ENCODE results near the gene OPCML. TPM values are rescaled to one million over a fixed set of nuclear protein-coding genes. Genes with fewer than 3 reads are reported as not detected.

Gene OPCML
- total RNA-seq, 4 donors from 2014 or later: not detected

- Histone ChIP-seq H3K4me3 (no peak overlapping the region), H3K4me1 (no peaks in the 10 kb centered on the region), H3K27me3 (no peaks in the 10 kb centered on the region), H3K9me3 (no peaks in the 10 kb centered on the region), H3K27ac (no peak overlapping the region), H3K36me3 (no peaks in the 10 kb centered on the region)
- 87 to 90% methylated on average over 1 of the region's 1 CpG for WGBS, 2 donors (ENCODE audit: low coverage in 1 of 2)
- DNase-seq: no peak
- TF ChIP-seq EP300 (IDR thresholded peaks at IDR 0.05; ENCODE audit: low read depth) (no peak), POLR2AphosphoS5 (IDR thresholded peaks at IDR 0.05) (no peak), POLR2A (IDR thresholded peaks at IDR 0.05) (no peak), CTCF (IDR thresholded peaks at IDR 0.05) (no peak)
- in situ Hi-C loops (cut with MboI; ENCODE audit: low pct_ligation_motif_present in 1 of 4, low pct_unique_long_range_greater_than_20kb in 1 of 4, low sequenced_read_pairs in 3 of 4) (no loop called here), intact Hi-C loops (cut with DNase I; ENCODE audit: low total_unique reads) (no loop called here)
These were observed 714.9 kb downstream of the OPCML start for GRCh38 chr11:132817387-132817786.

DNA sequence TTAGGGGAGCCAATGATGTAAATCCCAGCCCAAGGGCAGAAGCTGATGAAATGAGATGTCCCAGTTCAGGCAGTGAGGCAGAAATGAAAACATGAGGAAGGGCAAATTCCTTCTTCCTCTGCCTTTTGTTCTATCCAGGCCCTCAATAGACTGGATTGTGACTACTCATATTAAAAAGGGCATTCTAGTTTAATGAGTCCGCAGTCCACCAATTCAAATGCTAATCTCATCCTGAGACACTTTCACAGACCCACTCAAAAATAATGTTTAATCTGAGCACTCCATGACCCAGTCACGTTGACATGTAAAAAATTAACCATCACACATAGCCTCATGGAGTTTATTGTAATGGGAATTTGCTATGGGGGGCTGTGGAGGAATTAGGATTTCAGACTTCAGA lies 717.9 kb downstream of the OPCML start:
- H3K27ac ChIP-seq: no peak overlapping the region
- H3K36me3 ChIP-seq: no peaks in the 10 kb centered on the region
- H3K9me3 ChIP-seq: no peaks in the 10 kb centered on the region
- TF ChIP-seq POLR2AphosphoS5 (IDR thresholded peaks at IDR 0.05) (no peak), CTCF (IDR thresholded peaks at IDR 0.05) (no peak), EP300 (IDR thresholded peaks at IDR 0.05; ENCODE audit: low read depth) (no peak), POLR2A (IDR thresholded peaks at IDR 0.05) (no peak)
- H3K4me1 ChIP-seq: no peaks in the 10 kb centered on the region
- in situ Hi-C loops (cut with MboI; ENCODE audit: low pct_ligation_motif_present in 1 of 4, low pct_unique_long_range_greater_than_20kb in 1 of 4, low sequenced_read_pairs in 3 of 4) (no loop called here), intact Hi-C loops (cut with DNase I; ENCODE audit: low total_unique reads) (no loop called here)
- no peak overlapping the region for H3K4me3 ChIP-seq
- DNase-seq: no peak
- WGBS, 2 donors (ENCODE audit: low coverage in 1 of 2): 53 to 59% methylated on average over 2 of the region's 2 CpGs
- no peaks in the 10 kb centered on the region for H3K27me3 ChIP-seq

- Histone ChIP-seq H3K27ac (no peak overlapping the region), H3K36me3 (no peaks in the 10 kb centered on the region), H3K9me3 (no peaks in the 10 kb centered on the region), H3K27me3 (no peaks in the 10 kb centered on the region), H3K4me3 (no peak overlapping the region), H3K4me1 (no peaks in the 10 kb centered on the region)
- intact Hi-C loops (cut with DNase I; ENCODE audit: low total_unique reads) (no loop called here), in situ Hi-C loops (cut with MboI; ENCODE audit: low pct_ligation_motif_present in 1 of 4, low pct_unique_long_range_greater_than_20kb in 1 of 4, low sequenced_read_pairs in 3 of 4) (no loop called here)
- 88 to 100% methylated on average over 3 to 6 of the region's 6 CpGs for WGBS, 2 donors (ENCODE audit: low coverage in 1 of 2)
- TF ChIP-seq POLR2AphosphoS5 (IDR thresholded peaks at IDR 0.05): no peak
- no peak for TF ChIP-seq EP300 (IDR thresholded peaks at IDR 0.05; ENCODE audit: low read depth)
- no peak for TF ChIP-seq CTCF (IDR thresholded peaks at IDR 0.05)
- no peak for TF ChIP-seq POLR2A (IDR thresholded peaks at IDR 0.05)
- DNase-seq: no peak
These were observed 720.7 kb downstream of the OPCML start for GRCh38 chr11:132811649-132812048.

- WGBS, 2 donors (ENCODE audit: low coverage in 1 of 2): 70 to 76% methylated on average over 6 of the region's 6 CpGs
- H3K9me3 ChIP-seq: no peaks in the 10 kb centered on the region
- H3K4me3 ChIP-seq: no peak overlapping the region
- in situ Hi-C loops (cut with MboI; ENCODE audit: low pct_ligation_motif_present in 1 of 4, low pct_unique_long_range_greater_than_20kb in 1 of 4, low sequenced_read_pairs in 3 of 4) (no loop called here), intact Hi-C loops (cut with DNase I; ENCODE audit: low total_unique reads) (no loop called here)
- no peak for DNase-seq
- H3K27me3 ChIP-seq: no peaks in the 10 kb centered on the region
- TF ChIP-seq POLR2A (IDR thresholded peaks at IDR 0.05): no peak
- no peak for TF ChIP-seq POLR2AphosphoS5 (IDR thresholded peaks at IDR 0.05)
- TF ChIP-seq EP300 (IDR thresholded peaks at IDR 0.05; ENCODE audit: low read depth): no peak
- no peak for TF ChIP-seq CTCF (IDR thresholded peaks at IDR 0.05)
- H3K4me1 ChIP-seq: no peaks in the 10 kb centered on the region
- H3K36me3 ChIP-seq: no peaks in the 10 kb centered on the region
- H3K27ac ChIP-seq: no peak overlapping the region
These were observed 723.2 kb downstream of the OPCML start for GRCh38 chr11:132809070-132809469.

All from transverse colon (tissue), 4 donors.